Mesothelial cell of epicardium (in vitro differentiated cells): ENCODE data around the gene MARCHF11. TPM values are rescaled to one million over a fixed set of nuclear protein-coding genes. Genes with fewer than 3 reads are reported as not detected.

Experiments used
- DNase-seq, 2 experiments: peaks; one replicate each; pipeline ENCODE4 v3.0.0; 2021; ENCODE audit warnings: low spot score in 2 of 2; ENCODE audit not compliant: unreplicated experiment in 2 of 2
- H3K27ac Mint-ChIP-seq: 2 replicates; pipeline ENCODE4 v1.8.0; 2021; ENCODE audit warnings: mixed read lengths
- H3K27me3 Mint-ChIP-seq: 2 replicates; pipeline ENCODE4 v1.8.0; 2021; ENCODE audit warnings: low read depth, mixed read lengths
- H3K36me3 Mint-ChIP-seq: 2 replicates; pipeline ENCODE4 v1.8.0; 2021; ENCODE audit warnings: mixed read lengths
- H3K4me1 Mint-ChIP-seq: 2 replicates; pipeline ENCODE4 v1.8.0; 2021; ENCODE audit warnings: mixed read lengths
- H3K4me3 Mint-ChIP-seq: 2 replicates; pipeline ENCODE4 v1.8.0; 2021; ENCODE audit warnings: mild to moderate bottlenecking, moderate library complexity, mixed read lengths
- H3K9me3 Mint-ChIP-seq: 2 replicates; pipeline ENCODE4 v1.8.0; 2021; ENCODE audit warnings: mixed read lengths
- CTCF ChIP-seq: fragments of 200-600 bp; sonication (generic); IDR thresholded peaks from one replicate; pipeline ENCODE4 v1.5.0; 2021; ENCODE audit warnings: antibody characterized with exemption; ENCODE audit not compliant: unreplicated experiment
- total RNA-seq: library from RNA; stranded (reverse); gene quantifications from 3 replicates; pipeline ENCODE4 v1.2.1, GENCODE V29; 2021

MARCHF11 gene
- total RNA-seq, 1 donor from 2014 or later = not detected

DNA sequence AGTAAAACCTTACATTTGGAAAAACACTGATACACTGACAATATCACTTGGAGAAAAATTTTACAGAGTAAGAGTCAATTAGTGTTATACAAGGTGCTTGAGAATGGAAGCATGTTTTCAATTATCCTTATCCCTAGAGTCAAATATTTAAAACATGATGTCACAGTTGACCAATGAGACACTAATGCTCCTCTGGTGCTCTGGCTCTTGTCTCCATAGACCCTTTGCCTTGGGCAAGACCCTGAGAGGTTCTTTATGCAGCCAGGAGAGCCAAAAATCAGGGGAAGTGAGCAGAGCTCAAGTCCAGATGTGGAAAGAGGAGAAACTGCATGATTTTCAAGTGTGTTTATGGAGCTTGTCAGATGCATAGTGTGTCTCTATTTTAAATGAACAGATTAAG lies 153.9 kb downstream of the MARCHF11 start:
- DNase-seq = no peak
- no peaks in the 10 kb centered on the region for H3K36me3 Mint-ChIP-seq
- no peak overlapping the region for H3K4me3 Mint-ChIP-seq

GRCh38 chr5:16018970-16019369 lies 160.6 kb downstream of the MARCHF11 start:
- Mint-ChIP-seq H3K4me1 (peaks cover 7% of the 10 kb centered on the region), H3K27ac (no peak overlapping the region), H3K4me3 (no peak overlapping the region), H3K27me3 (peaks cover 18% of the 10 kb centered on the region), H3K36me3 (no peaks in the 10 kb centered on the region), H3K9me3 (peaks cover 22% of the 10 kb centered on the region)
- DNase-seq = no peak
- no peak for TF ChIP-seq CTCF

More for the DNA sequence above, 153.9 kb downstream of the MARCHF11 start:
- TF ChIP-seq CTCF = no peak
- Mint-ChIP-seq H3K27me3 (peaks cover 11% of the 10 kb centered on the region), H3K27ac (peak overlapping the region; percentile 89), H3K4me1 (peaks cover 20% of the 10 kb centered on the region), H3K9me3 (peaks cover 11% of the 10 kb centered on the region)

DNA sequence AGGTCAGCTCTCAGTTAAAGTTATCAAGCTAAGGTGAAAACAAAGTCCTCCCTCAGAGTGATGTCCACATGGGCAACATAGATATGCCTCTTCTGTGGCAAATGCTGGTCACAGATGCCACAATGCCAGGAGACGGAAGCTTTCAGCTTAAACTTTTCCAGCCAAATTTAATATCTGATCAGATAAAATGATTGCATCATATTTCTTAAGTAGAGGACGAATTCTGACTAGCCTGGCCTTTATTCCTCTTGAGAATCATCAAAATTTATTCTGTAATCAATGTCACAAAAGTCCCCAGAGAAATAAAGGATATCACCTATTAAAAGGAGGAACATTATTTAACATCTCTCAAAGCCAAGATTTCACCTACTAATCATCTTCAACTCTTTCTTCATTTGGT lies 161.9 kb downstream of the MARCHF11 start:
- no peak for DNase-seq
- H3K9me3 Mint-ChIP-seq = peaks cover 22% of the 10 kb centered on the region
- no peaks in the 10 kb centered on the region for H3K36me3 Mint-ChIP-seq
- H3K27ac Mint-ChIP-seq = no peak overlapping the region
- H3K4me1 Mint-ChIP-seq = peaks cover 1% of the 10 kb centered on the region
- no peak for TF ChIP-seq CTCF
- peaks cover 18% of the 10 kb centered on the region for H3K27me3 Mint-ChIP-seq
- no peak overlapping the region for H3K4me3 Mint-ChIP-seq
